ENCODE data around the gene POLE. TPM values are rescaled to one million over a fixed set of nuclear protein-coding genes. Genes with fewer than 3 reads are reported as not detected.
"Not testable (repeated sequence)": the region's sequence is repeated elsewhere in the genome, so short reads cannot be mapped to it uniquely, and the experiment has no call there.

The POLE gene
- total RNA-seq, 1 donor from 2014 or later: 32.9 TPM

- H3K9me3 ChIP-seq (ENCODE audit: control insufficient read depth in 3 of 3, low read length in 3 of 3): no peaks in the 10 kb centered on the region
- peak overlapping the region in 2 of 3 donors; percentile 69 to 75 for H3K4me3 ChIP-seq (ENCODE audit: low read length in 3 of 3)
- no peak overlapping the region for H3K27ac ChIP-seq (ENCODE audit: low read depth, low read length)
Measured at GRCh38 chr12:132601171-132601883, 85.8 kb downstream of the POLE start.

GRCh38 chr12:132600048-132601032, 86.8 kb downstream of the POLE start:
- Histone ChIP-seq H3K4me1 (ENCODE audit: control insufficient read depth in 3 of 3, insufficient read depth in 3 of 3, low read length in 3 of 3) (peaks cover 8 to 25% (median 20%) of the 10 kb centered on the region in 3 donors), H3K9ac (ENCODE audit: low read depth in 1 of 3, low read length in 3 of 3) (peak overlapping the region in 2 of 3 donors; percentile 45 to 62), H3K27me3 (ENCODE audit: control insufficient read depth in 3 of 3, insufficient read depth in 3 of 3, low read length in 3 of 3) (peaks cover 49 to 73% (median 67%) of the 10 kb centered on the region in 3 donors), H3K4me3 (ENCODE audit: low read length in 3 of 3) (peak overlapping the region; percentile 67 to 75 (median 69)), H3K27ac (ENCODE audit: low read depth, low read length) (no peak overlapping the region), H3K36me3 (ENCODE audit: control insufficient read depth in 3 of 3, insufficient read depth in 3 of 3, low read length in 3 of 3) (no peaks in the 10 kb centered on the region), H3K9me3 (ENCODE audit: control insufficient read depth in 3 of 3, low read length in 3 of 3) (no peaks in the 10 kb centered on the region)

More at GRCh38 chr12:132601171-132601883, 85.8 kb downstream of the POLE start:
- Histone ChIP-seq H3K36me3 (ENCODE audit: control insufficient read depth in 3 of 3, insufficient read depth in 3 of 3, low read length in 3 of 3) (no peaks in the 10 kb centered on the region), H3K4me1 (ENCODE audit: control insufficient read depth in 3 of 3, insufficient read depth in 3 of 3, low read length in 3 of 3) (peaks cover 8 to 25% (median 20%) of the 10 kb centered on the region in 3 donors), H3K27me3 (ENCODE audit: control insufficient read depth in 3 of 3, insufficient read depth in 3 of 3, low read length in 3 of 3) (peaks cover 51 to 71% (median 64%) of the 10 kb centered on the region in 3 donors), H3K9ac (ENCODE audit: low read depth in 1 of 3, low read length in 3 of 3) (no peak overlapping the region)

- H3K9me3 ChIP-seq (ENCODE audit: control insufficient read depth in 3 of 3, low read length in 3 of 3); H3K9ac ChIP-seq (ENCODE audit: low read depth in 1 of 3, low read length in 3 of 3); H3K4me3 ChIP-seq (ENCODE audit: low read length in 3 of 3); H3K36me3 ChIP-seq (ENCODE audit: control insufficient read depth in 3 of 3, insufficient read depth in 3 of 3, low read length in 3 of 3); H3K27ac ChIP-seq (ENCODE audit: low read depth, low read length): not testable (repeated sequence)
- peaks cover 45 to 70% (median 60%) of the 10 kb centered on the region in 3 donors for H3K27me3 ChIP-seq (ENCODE audit: control insufficient read depth in 3 of 3, insufficient read depth in 3 of 3, low read length in 3 of 3)
- H3K4me1 ChIP-seq (ENCODE audit: control insufficient read depth in 3 of 3, insufficient read depth in 3 of 3, low read length in 3 of 3): peaks cover 8 to 20% (median 20%) of the 10 kb centered on the region in 3 donors
Measured at GRCh38 chr12:132599502-132599901, 87.6 kb downstream of the POLE start.

- Histone ChIP-seq H3K9me3 (ENCODE audit: control insufficient read depth in 3 of 3, low read length in 3 of 3) (no peaks in the 10 kb centered on the region), H3K27ac (ENCODE audit: low read depth, low read length) (no peak overlapping the region), H3K4me3 (ENCODE audit: low read length in 3 of 3) (peak overlapping the region in 1 of 3 donors; percentile 67), H3K36me3 (ENCODE audit: control insufficient read depth in 3 of 3, insufficient read depth in 3 of 3, low read length in 3 of 3) (no peaks in the 10 kb centered on the region), H3K9ac (ENCODE audit: low read depth in 1 of 3, low read length in 3 of 3) (no peak overlapping the region), H3K27me3 (ENCODE audit: control insufficient read depth in 3 of 3, insufficient read depth in 3 of 3, low read length in 3 of 3) (peaks cover 28 to 51% (median 42%) of the 10 kb centered on the region in 3 donors), H3K4me1 (ENCODE audit: control insufficient read depth in 3 of 3, insufficient read depth in 3 of 3, low read length in 3 of 3) (peaks cover 16 to 28% (median 21%) of the 10 kb centered on the region in 3 donors)
Measured at GRCh38 chr12:132597333-132598316, 89.5 kb downstream of the POLE start.

- no peaks in the 10 kb centered on the region for H3K9me3 ChIP-seq (ENCODE audit: control insufficient read depth in 3 of 3, low read length in 3 of 3)
- H3K4me1 ChIP-seq (ENCODE audit: control insufficient read depth in 3 of 3, insufficient read depth in 3 of 3, low read length in 3 of 3): peaks cover 15 to 27% (median 18%) of the 10 kb centered on the region in 3 donors
- H3K27ac ChIP-seq (ENCODE audit: low read depth, low read length): no peak overlapping the region
Measured at GRCh38 chr12:132596016-132596415, 91.1 kb downstream of the POLE start.

GRCh38 chr12:132595183-132595582, 92.0 kb downstream of the POLE start:
- Histone ChIP-seq H3K9me3 (ENCODE audit: control insufficient read depth in 3 of 3, low read length in 3 of 3) (no peaks in the 10 kb centered on the region), H3K27ac (ENCODE audit: low read depth, low read length) (no peak overlapping the region), H3K27me3 (ENCODE audit: control insufficient read depth in 3 of 3, insufficient read depth in 3 of 3, low read length in 3 of 3) (peaks cover 10 to 28% (median 20%) of the 10 kb centered on the region in 3 donors), H3K36me3 (ENCODE audit: control insufficient read depth in 3 of 3, insufficient read depth in 3 of 3, low read length in 3 of 3) (no peaks in the 10 kb centered on the region), H3K4me1 (ENCODE audit: control insufficient read depth in 3 of 3, insufficient read depth in 3 of 3, low read length in 3 of 3) (peaks cover 10 to 18% (median 11%) of the 10 kb centered on the region in 3 donors), H3K4me3 (ENCODE audit: low read length in 3 of 3) (no peak overlapping the region), H3K9ac (ENCODE audit: low read depth in 1 of 3, low read length in 3 of 3) (no peak overlapping the region)

More at GRCh38 chr12:132596016-132596415, 91.1 kb downstream of the POLE start:
- peaks cover 17 to 37% (median 26%) of the 10 kb centered on the region in 3 donors for H3K27me3 ChIP-seq (ENCODE audit: control insufficient read depth in 3 of 3, insufficient read depth in 3 of 3, low read length in 3 of 3)
- no peak overlapping the region for H3K9ac ChIP-seq (ENCODE audit: low read depth in 1 of 3, low read length in 3 of 3)
- no peak overlapping the region for H3K4me3 ChIP-seq (ENCODE audit: low read length in 3 of 3)
- H3K36me3 ChIP-seq (ENCODE audit: control insufficient read depth in 3 of 3, insufficient read depth in 3 of 3, low read length in 3 of 3): no peaks in the 10 kb centered on the region

GRCh38 chr12:132593938-132594358, 93.2 kb downstream of the POLE start:
- Histone ChIP-seq H3K4me3 (ENCODE audit: low read length in 3 of 3) (peak overlapping the region; percentile 25 to 41 (median 36)), H3K4me1 (ENCODE audit: control insufficient read depth in 3 of 3, insufficient read depth in 3 of 3, low read length in 3 of 3) (peaks cover 8 to 15% (median 10%) of the 10 kb centered on the region in 3 donors), H3K27me3 (ENCODE audit: control insufficient read depth in 3 of 3, insufficient read depth in 3 of 3, low read length in 3 of 3) (peaks cover 10 to 28% (median 20%) of the 10 kb centered on the region in 3 donors)

GRCh38 chr12:132593521-132593920, 93.6 kb downstream of the POLE start:
- no peak overlapping the region for H3K9ac ChIP-seq (ENCODE audit: low read depth in 1 of 3, low read length in 3 of 3)
- peaks cover 0 to 2% (median 0%) of the 10 kb centered on the region in 3 donors for H3K9me3 ChIP-seq (ENCODE audit: control insufficient read depth in 3 of 3, low read length in 3 of 3)
- H3K27me3 ChIP-seq (ENCODE audit: control insufficient read depth in 3 of 3, insufficient read depth in 3 of 3, low read length in 3 of 3): peaks cover 10 to 28% (median 17%) of the 10 kb centered on the region in 3 donors
- no peak overlapping the region for H3K27ac ChIP-seq (ENCODE audit: low read depth, low read length)
- peaks cover 6 to 12% (median 10%) of the 10 kb centered on the region in 3 donors for H3K4me1 ChIP-seq (ENCODE audit: control insufficient read depth in 3 of 3, insufficient read depth in 3 of 3, low read length in 3 of 3)
- no peaks in the 10 kb centered on the region for H3K36me3 ChIP-seq (ENCODE audit: control insufficient read depth in 3 of 3, insufficient read depth in 3 of 3, low read length in 3 of 3)
- H3K4me3 ChIP-seq (ENCODE audit: low read length in 3 of 3): peak overlapping the region; percentile 25 to 41 (median 36)

More at GRCh38 chr12:132593938-132594358, 93.2 kb downstream of the POLE start:
- no peaks in the 10 kb centered on the region for H3K36me3 ChIP-seq (ENCODE audit: control insufficient read depth in 3 of 3, insufficient read depth in 3 of 3, low read length in 3 of 3)
- no peak overlapping the region for H3K27ac ChIP-seq (ENCODE audit: low read depth, low read length)
- no peak overlapping the region for H3K9ac ChIP-seq (ENCODE audit: low read depth in 1 of 3, low read length in 3 of 3)
- peaks cover 0 to 2% (median 0%) of the 10 kb centered on the region in 3 donors for H3K9me3 ChIP-seq (ENCODE audit: control insufficient read depth in 3 of 3, low read length in 3 of 3)

- no peaks in the 10 kb centered on the region for H3K36me3 ChIP-seq (ENCODE audit: control insufficient read depth in 3 of 3, insufficient read depth in 3 of 3, low read length in 3 of 3)
- no peak overlapping the region for H3K9ac ChIP-seq (ENCODE audit: low read depth in 1 of 3, low read length in 3 of 3)
- H3K4me1 ChIP-seq (ENCODE audit: control insufficient read depth in 3 of 3, insufficient read depth in 3 of 3, low read length in 3 of 3): peaks cover 6 to 11% (median 10%) of the 10 kb centered on the region in 3 donors
- no peak overlapping the region for H3K27ac ChIP-seq (ENCODE audit: low read depth, low read length)
- H3K9me3 ChIP-seq (ENCODE audit: control insufficient read depth in 3 of 3, low read length in 3 of 3): peaks cover 0 to 2% (median 0%) of the 10 kb centered on the region in 3 donors
- H3K4me3 ChIP-seq (ENCODE audit: low read length in 3 of 3): no peak overlapping the region
- H3K27me3 ChIP-seq (ENCODE audit: control insufficient read depth in 3 of 3, insufficient read depth in 3 of 3, low read length in 3 of 3): peaks cover 10 to 27% (median 16%) of the 10 kb centered on the region in 3 donors
Measured at GRCh38 chr12:132593071-132593470, 94.1 kb downstream of the POLE start.

Data from skeletal muscle tissue (tissue), 4 donors.